Measurements from ENCODE around the gene SMAD6.

DNA sequence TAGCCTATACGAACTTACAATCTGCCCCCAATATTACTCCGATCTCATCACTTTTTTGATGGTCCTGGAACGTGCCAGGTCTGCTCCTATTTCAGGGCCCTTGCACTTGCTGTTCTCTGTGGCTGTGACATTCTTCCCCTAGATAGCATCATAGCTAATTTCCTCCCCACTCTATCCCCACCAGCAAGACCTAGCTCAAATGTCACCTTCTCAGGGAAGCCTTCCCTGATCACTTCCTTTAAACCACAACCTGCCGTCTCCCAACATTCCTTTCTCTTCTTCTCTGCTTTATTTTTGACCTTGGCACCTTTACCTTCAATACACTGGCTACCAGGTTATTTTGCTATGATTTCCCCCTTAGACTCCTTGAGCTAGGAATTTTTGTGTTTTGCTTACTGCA lies 5.3 kb upstream of the SMAD6 start:
- TF ChIP-seq, protein P1, sequence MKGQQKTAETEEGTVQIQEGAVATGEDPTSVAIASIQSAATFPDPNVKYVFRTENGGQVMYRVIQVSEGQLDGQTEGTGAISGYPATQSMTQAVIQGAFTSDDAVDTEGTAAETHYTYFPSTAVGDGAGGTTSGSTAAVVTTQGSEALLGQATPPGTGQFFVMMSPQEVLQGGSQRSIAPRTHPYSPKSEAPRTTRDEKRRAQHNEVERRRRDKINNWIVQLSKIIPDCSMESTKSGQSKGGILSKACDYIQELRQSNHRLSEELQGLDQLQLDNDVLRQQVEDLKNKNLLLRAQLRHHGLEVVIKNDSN (IDR thresholded peaks at IDR 0.05; ENCODE audit: borderline replicate concordance, extremely low read length, insufficient read depth, low read depth, low read length), result no peak
- TF ChIP-seq POU2F2 (IDR thresholded peaks at IDR 0.05; ENCODE audit: borderline replicate concordance, low read depth, low read length) (no peak), BMI1 (IDR thresholded peaks at IDR 0.05; ENCODE audit: borderline replicate concordance) (no peak), KDM1A (IDR thresholded peaks at IDR 0.05; ENCODE audit: borderline replicate concordance) (no peak), SKIL (IDR thresholded peaks at IDR 0.05; ENCODE audit: low read depth, poor library complexity, severe bottlenecking) (no peak), ZBTB40 (IDR thresholded peaks at IDR 0.05; ENCODE audit: borderline replicate concordance) (no peak), CEBPB (IDR thresholded peaks at IDR 0.05; ENCODE audit: borderline replicate concordance in 1 of 2, low read depth in 2 of 2, low read length in 2 of 2) (no peak), FOXM1 (IDR thresholded peaks at IDR 0.05; ENCODE audit: low read depth, low read length) (no peak)
- TF ChIP-seq, protein P2, sequence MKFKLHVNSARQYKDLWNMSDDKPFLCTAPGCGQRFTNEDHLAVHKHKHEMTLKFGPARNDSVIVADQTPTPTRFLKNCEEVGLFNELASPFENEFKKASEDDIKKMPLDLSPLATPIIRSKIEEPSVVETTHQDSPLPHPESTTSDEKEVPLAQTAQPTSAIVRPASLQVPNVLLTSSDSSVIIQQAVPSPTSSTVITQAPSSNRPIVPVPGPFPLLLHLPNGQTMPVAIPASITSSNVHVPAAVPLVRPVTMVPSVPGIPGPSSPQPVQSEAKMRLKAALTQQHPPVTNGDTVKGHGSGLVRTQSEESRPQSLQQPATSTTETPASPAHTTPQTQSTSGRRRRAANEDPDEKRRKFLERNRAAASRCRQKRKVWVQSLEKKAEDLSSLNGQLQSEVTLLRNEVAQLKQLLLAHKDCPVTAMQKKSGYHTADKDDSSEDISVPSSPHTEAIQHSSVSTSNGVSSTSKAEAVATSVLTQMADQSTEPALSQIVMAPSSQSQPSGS (IDR thresholded peaks at IDR 0.05; ENCODE audit: low read length), result no peak
- TF ChIP-seq, protein P3, sequence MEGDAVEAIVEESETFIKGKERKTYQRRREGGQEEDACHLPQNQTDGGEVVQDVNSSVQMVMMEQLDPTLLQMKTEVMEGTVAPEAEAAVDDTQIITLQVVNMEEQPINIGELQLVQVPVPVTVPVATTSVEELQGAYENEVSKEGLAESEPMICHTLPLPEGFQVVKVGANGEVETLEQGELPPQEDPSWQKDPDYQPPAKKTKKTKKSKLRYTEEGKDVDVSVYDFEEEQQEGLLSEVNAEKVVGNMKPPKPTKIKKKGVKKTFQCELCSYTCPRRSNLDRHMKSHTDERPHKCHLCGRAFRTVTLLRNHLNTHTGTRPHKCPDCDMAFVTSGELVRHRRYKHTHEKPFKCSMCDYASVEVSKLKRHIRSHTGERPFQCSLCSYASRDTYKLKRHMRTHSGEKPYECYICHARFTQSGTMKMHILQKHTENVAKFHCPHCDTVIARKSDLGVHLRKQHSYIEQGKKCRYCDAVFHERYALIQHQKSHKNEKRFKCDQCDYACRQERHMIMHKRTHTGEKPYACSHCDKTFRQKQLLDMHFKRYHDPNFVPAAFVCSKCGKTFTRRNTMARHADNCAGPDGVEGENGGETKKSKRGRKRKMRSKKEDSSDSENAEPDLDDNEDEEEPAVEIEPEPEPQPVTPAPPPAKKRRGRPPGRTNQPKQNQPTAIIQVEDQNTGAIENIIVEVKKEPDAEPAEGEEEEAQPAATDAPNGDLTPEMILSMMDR (IDR thresholded peaks at IDR 0.05 in 2 of 3, conservative IDR thresholded peaks at IDR 0.05 in 1 of 3; ENCODE audit: control insufficient read depth in 2 of 3, extremely low read depth in 1 of 3, insufficient read depth in 1 of 3, low read depth in 3 of 3, low read length in 3 of 3), result no peak

Data from GM12878 (cell line).